Stimulated activated CD8-positive, alpha-beta memory T cell treated with anti-CD3 and anti-CD28 coated beads, Interleukin-2, amount 100 ng/mL, for 48 hours (primary cell): Measurements from ENCODE around the gene ABHD5.
"Not testable (repeated sequence)": the region's sequence is repeated elsewhere in the genome, so short reads cannot be mapped to it uniquely, and the experiment has no call there.

Experiments used
- DNase-seq, 2 donors: peaks; one replicate each; pipeline ENCODE4 v3.0.0-alpha.2; 2020; ENCODE audit warnings: low read depth in 2 of 2

Gene ABHD5

GRCh38 chr3:43690400-43691119 is at the start of gene ABHD5:
Gene ABHD5, plus strand, starts transcription at chr3:43690938. Its CDS starts 55 bp downstream, at chr3:43690993.
- DNase-seq, result peak; percentile 79 to 84

GRCh38 chr3:43641306-43642114 is 49.2 kb upstream of the ABHD5 start:
- DNase-seq, result no peak

GRCh38 chr3:43644443-43644842 is 46.3 kb upstream of the ABHD5 start:
- DNase-seq, result no peak

- DNase-seq, result no peak
Measured at GRCh38 chr3:43647331-43648166, 43.2 kb upstream of the ABHD5 start.

- DNase-seq, result no peak
Measured at GRCh38 chr3:43648957-43649356, 41.8 kb upstream of the ABHD5 start.

DNA sequence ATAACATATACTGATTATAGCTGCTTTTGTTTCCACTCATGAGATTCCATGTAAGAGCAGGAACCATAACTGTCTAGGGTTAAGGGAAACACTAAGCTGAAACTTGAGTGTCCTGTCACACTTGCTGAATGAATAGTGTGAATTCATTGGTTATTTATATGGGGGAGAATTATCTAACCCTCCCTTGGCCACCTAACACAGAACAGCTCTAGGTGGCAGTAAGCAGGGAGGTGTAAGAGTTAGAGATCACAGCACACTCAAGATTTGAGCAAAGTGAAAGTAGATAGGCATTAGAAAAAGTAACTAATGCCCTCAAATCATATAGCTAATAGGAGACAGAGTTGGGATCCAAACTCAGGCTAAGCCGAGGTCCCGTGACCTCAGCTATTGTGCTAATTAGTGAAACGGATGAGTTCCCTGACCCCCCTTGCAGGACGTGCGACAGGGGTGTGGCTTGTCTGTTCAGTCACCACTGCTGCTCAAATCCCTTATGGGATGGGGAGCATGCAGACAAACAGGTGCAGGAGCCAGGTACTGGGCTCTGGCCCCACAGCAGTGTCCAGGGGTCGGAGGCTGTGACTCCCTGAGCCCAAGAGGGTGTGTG is 41.3 kb upstream of the ABHD5 start:
- DNase-seq, result no peak

DNA sequence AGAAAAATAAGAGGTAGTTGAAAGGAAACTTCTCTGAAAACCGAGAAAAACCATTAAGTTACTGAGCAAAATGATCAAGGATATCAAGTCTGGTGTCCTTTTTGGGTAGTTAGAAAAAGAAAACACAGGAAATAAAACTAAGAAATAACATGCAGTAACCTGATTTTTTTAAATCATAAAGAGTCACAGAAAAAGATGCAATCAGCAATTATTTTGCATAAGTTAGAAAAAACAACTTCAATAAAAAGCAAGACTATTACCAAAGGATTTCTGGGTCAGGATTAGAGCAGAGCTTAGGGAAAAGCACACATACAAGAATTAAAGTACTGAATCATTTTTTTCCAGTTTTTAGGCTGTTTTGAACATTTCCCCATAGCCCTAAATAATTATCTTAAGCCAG is 40.4 kb upstream of the ABHD5 start:
- no peak for DNase-seq

- DNase-seq, result not testable (repeated sequence)
Measured at GRCh38 chr3:43656390-43656789, 34.3 kb upstream of the ABHD5 start.

DNA sequence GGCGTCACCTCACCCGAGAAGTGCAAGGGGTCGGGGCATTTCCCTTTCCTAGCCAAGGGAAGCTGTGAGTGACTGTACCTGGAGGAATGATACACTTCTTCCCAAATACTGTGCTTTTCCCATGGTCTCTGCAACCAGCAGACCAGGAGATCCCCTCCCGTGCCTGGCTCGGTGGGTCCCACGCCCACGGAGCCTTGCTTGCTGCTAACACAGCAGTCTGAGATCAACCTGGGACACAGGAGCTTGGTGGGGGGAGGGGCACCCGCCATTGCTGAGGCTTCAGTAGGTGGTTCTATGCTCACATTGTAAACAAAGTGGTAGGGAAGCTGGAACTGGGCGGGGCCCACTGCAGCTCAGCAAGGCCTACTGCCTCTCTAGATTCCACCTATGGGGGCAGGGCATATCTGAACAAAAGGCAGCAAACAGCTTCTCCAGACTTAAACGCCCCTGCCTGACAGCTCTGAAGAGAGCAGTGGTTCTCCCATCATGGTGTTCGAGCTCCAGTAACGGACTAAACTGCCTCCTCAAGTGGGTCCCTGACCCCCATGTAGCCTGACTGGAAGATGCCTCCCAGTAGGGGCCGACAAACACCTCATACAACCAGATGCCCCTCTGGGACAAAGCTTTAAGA is 31.4 kb upstream of the ABHD5 start:
- DNase-seq, result no peak

DNA sequence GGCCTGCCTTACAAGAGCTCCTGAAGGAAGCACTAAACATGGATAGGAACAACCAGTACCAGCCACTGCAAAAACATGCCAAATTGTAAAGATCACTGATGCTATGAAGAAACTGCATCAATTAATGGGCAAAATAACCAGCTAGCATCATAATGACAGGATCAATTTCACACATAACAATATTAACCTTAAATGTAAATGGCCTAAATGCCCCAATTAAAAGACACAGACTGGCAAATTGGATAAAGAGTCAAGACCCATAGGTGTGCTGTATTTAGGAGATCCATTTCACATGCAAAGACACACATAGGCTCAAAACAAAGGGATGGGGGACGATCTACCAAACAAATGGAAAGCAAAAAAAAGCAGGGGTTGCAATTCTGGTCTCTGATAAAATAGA is 29.4 kb upstream of the ABHD5 start:
- DNase-seq, result not testable (repeated sequence)

GRCh38 chr3:43665011-43665410 is 25.7 kb upstream of the ABHD5 start:
- DNase-seq, result not testable (repeated sequence)

- no peak for DNase-seq
Measured at GRCh38 chr3:43670635-43671522, 19.9 kb upstream of the ABHD5 start.

- DNase-seq, result no peak
Measured at GRCh38 chr3:43674345-43675085, 16.2 kb upstream of the ABHD5 start.

DNA sequence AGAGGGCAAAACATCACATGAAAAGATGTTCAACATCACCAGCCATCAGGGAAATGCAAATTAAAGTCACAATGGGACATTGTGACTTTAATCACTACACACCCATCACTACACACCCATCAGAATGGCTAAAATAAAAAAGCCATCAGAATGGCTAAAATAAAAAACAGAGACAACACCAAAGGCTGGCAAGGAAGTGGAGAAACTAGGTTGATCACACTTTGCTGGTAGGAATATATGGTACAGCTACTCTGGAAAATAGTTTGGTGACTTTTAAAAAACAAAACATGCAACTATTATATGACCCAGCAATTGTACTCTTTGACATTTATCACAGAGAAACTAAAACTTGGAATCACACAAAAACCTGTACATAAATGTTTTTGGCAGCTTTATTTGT is 15.1 kb upstream of the ABHD5 start:
- no peak for DNase-seq

- DNase-seq, result no peak
Measured at GRCh38 chr3:43676441-43676840, 14.3 kb upstream of the ABHD5 start.

- not testable (repeated sequence) for DNase-seq
Measured at GRCh38 chr3:43678375-43678774, 12.4 kb upstream of the ABHD5 start.

DNA sequence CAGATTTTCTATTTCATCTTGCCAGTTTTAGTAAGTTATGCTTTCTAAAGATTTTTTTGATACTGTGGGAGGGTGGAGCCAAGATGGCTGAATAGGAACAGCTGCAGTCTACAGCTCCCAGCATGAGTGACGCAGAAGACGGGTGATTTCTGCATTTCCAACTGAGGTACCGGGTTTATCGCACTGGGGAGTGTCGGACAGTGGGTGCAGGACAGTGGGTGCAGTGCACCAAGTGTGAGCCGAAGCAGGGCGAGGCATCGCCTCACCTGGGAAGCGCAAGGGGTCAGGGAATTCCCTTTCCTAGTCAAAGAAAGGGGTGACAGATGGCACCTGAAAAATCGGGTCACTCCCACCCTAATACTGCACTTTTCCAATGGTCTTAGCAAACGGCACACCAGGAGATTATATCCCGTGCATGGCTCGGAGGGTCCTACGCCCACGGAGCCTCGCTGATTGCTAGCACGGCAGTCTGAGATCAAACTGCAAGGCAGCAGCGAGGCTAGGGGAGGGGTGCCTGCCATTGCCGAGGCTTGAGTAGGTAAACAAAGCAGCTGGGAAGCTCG is 11.8 kb upstream of the ABHD5 start:
- not testable (repeated sequence) for DNase-seq

GRCh38 chr3:43680857-43681256 is 9.9 kb upstream of the ABHD5 start:
- DNase-seq, result not testable (repeated sequence)

- no peak for DNase-seq
Measured at GRCh38 chr3:43684944-43685343, 5.8 kb upstream of the ABHD5 start.
